Measurements from ENCODE around the gene GPATCH8.

DNA sequence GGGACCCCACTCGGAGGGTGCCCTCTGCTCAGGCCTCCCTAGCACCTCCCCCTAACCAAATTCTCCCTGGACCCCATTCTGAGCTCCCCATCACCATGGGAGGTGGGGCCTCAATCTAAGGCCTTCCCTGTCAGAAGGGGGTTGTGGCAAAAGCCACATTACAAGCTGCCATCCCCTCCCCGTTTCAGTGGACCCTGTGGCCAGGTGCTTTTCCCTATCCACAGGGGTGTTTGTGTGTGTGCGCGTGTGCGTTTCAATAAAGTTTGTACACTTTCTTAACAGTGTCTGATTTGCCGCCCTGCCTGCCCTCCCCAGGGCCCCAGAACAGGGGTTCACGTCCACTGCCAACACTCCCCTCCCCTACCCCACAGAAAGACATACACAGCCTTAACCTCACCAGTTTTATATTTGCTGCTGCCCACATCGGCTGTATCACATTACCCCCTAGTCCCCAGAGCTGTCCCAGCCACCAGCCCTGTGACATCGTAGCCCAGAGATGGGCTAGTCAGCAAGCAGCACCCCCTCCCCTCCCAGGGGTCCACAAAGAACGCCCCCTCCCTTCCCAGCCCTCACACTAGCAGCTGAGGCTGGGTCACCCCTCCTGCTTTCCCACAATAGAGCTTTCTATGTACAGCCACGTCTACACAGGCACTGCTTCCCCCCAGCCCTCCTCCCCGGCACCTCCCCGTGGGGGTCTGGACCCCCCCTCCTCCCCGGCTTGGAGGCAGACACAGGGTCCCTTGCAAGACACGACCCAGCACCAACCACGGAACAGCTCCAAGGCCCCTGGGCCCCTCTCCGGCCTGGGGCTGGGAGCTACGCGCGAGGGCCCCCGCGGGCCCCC lies 150.2 kb downstream of the GPATCH8 start:
- no peak for TF ChIP-seq E2F3 (CRISPR knock-in tag; IDR thresholded peaks at IDR 0.05)
- TF ChIP-seq KDM4B (IDR thresholded peaks at IDR 0.05; ENCODE audit: borderline replicate concordance in 2 of 2, low read depth in 1 of 2) = no peak
- no peak for TF ChIP-seq POLR2A (conservative IDR thresholded peaks at IDR 0.05)
- TF ChIP-seq PCBP2 (IDR thresholded peaks at IDR 0.05; ENCODE audit: low read depth, low read length, poor library complexity, severe bottlenecking) = no peak
- TF ChIP-seq RFX5 (IDR thresholded peaks at IDR 0.05; ENCODE audit: low read depth, low read length) = no peak
- TF ChIP-seq, protein P1, sequence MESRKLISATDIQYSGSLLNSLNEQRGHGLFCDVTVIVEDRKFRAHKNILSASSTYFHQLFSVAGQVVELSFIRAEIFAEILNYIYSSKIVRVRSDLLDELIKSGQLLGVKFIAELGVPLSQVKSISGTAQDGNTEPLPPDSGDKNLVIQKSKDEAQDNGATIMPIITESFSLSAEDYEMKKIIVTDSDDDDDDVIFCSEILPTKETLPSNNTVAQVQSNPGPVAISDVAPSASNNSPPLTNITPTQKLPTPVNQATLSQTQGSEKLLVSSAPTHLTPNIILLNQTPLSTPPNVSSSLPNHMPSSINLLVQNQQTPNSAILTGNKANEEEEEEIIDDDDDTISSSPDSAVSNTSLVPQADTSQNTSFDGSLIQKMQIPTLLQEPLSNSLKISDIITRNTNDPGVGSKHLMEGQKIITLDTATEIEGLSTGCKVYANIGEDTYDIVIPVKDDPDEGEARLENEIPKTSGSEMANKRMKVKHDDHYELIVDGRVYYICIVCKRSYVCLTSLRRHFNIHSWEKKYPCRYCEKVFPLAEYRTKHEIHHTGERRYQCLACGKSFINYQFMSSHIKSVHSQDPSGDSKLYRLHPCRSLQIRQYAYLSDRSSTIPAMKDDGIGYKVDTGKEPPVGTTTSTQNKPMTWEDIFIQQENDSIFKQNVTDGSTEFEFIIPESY (CRISPR knock-in tag; IDR thresholded peaks at IDR 0.05) = no peak
- TF ChIP-seq, protein P2, sequence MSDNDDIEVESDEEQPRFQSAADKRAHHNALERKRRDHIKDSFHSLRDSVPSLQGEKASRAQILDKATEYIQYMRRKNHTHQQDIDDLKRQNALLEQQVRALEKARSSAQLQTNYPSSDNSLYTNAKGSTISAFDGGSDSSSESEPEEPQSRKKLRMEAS (CRISPR knock-in tag; IDR thresholded peaks at IDR 0.05) = no peak
- TF ChIP-seq KLF10 (CRISPR knock-in tag; IDR thresholded peaks at IDR 0.05) = no peak
- no peak for TF ChIP-seq EZH2 (IDR thresholded peaks at IDR 0.05; ENCODE audit: borderline replicate concordance, low read depth, low read length)
- TF ChIP-seq CTCF (IDR thresholded peaks at IDR 0.05 in 2 of 3, conservative IDR thresholded peaks at IDR 0.05 in 1 of 3; ENCODE audit: insufficient read depth in 2 of 3, low read depth in 1 of 3, low read length in 3 of 3) = no peak
- TF ChIP-seq, protein P3, sequence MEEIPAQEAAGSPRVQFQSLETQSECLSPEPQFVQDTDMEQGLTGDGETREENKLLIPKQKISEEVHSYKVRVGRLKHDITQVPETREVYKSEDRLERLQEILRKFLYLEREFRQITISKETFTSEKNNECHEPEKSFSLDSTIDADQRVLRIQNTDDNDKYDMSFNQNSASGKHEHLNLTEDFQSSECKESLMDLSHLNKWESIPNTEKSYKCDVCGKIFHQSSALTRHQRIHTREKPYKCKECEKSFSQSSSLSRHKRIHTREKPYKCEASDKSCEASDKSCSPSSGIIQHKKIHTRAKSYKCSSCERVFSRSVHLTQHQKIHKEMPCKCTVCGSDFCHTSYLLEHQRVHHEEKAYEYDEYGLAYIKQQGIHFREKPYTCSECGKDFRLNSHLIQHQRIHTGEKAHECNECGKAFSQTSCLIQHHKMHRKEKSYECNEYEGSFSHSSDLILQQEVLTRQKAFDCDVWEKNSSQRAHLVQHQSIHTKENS (CRISPR knock-in tag; IDR thresholded peaks at IDR 0.05) = no peak
- no peak for TF ChIP-seq ELK1 (CRISPR knock-in tag; IDR thresholded peaks at IDR 0.05)
- TF ChIP-seq GABPA (tag; conservative IDR thresholded peaks at IDR 0.05; ENCODE audit: low read depth) = no peak
- no peak for TF ChIP-seq ERF (CRISPR knock-in tag; IDR thresholded peaks at IDR 0.05)

Data from K562 (cell line).